HCT116 (cell line): ENCODE results near the gene SPON1. TPM values are rescaled to one million over a fixed set of nuclear protein-coding genes. Genes with fewer than 3 reads are reported as not detected.

Experiments
- ATAC-seq: fragments of 200-7000 bp; cut with Tn5 transposase; 2 replicates; pipeline ENCODE4 v1.9.1; 2020; ENCODE audit warnings: mild to moderate bottlenecking, moderate library complexity
- BruUV-seq: library from RNA; stranded (reverse); fragments of 400-500 nt; replicated peaks from 2 replicates; lab custom pipeline; 2021; lab: Mats Ljungman, UMichigan
- CTCF ChIA-PET: fragments of 300-600 bp; sonication (Branson Sonifier 250); formaldehyde crosslinking; loops from one replicate; lab custom pipeline; 2021; ENCODE audit warnings: antibody characterized with exemption; lab: Charles Lee
- POLR2A ChIA-PET: fragments of 300-600, 350-600 bp; sonication (Branson Sonifier 250); formaldehyde crosslinking; loops from one replicate; lab custom pipeline; 2021; ENCODE audit warnings: antibody characterized with exemption; lab: Charles Lee
- RAD21 ChIA-PET, 2 experiments: fragments of 300-600 bp; sonication (Branson Sonifier 250); formaldehyde crosslinking; loops; one replicate each; lab custom pipeline; 2023; ENCODE audit warnings: low total read pairs in 2 of 2; ENCODE audit not compliant: uncharacterized antibody in 2 of 2, unreplicated experiment in 2 of 2, low non-redundant PET in 1 of 2; lab: Charles Lee
- DNase-seq: peaks from one replicate; pipeline ENCODE4 v3.0.0-alpha.2; 2010; ENCODE audit warnings: low read depth, low spot score
- H2AFZ ChIP-seq: fragments of 200-600 bp; shearing (Covaris generic), sonication (generic); 2 replicates; pipeline ENCODE4 v1.6.1; 2017; ENCODE audit warnings: low read depth, mixed run types, mixed read lengths, antibody characterized with exemption, low read length; ENCODE audit not compliant: poor library complexity, severe bottlenecking
- H3K27ac ChIP-seq: 2 replicates; pipeline ENCODE4 v1.5.1; 2012; ENCODE audit warnings: low read depth, low read length
- H3K27me3 ChIP-seq: fragments of 200-600 bp; sonication (generic); 2 replicates; pipeline ENCODE4 v1.6.1; 2016; ENCODE audit warnings: mixed run types, low read length, mixed read lengths; ENCODE audit not compliant: insufficient read depth
- H3K36me3 ChIP-seq, 2 experiments: fragments of 200-500 bp in 1 of 2; fragments of 200-600 bp in 1 of 2; sonication (Bioruptor generic) in 1 of 2; sonication (generic) in 1 of 2; 2 replicates each; pipeline versions ENCODE4 v1.5.1 to v1.6.1; 2014 to 2016; ENCODE audit warnings: low read length in 2 of 2, inconsistent platforms in 1 of 2, mixed read lengths in 1 of 2, mixed run types in 1 of 2; ENCODE audit not compliant: insufficient read depth in 2 of 2, control insufficient read depth in 1 of 2
- H3K4me1 ChIP-seq, 2 experiments: fragments of 200-600 bp in 1 of 2; sonication (generic) in 1 of 2; 2 replicates each; pipeline versions ENCODE4 v1.5.1 to v1.6.1; 2012 to 2017; ENCODE audit warnings: low read length in 2 of 2, inconsistent platforms in 1 of 2, mild to moderate bottlenecking in 1 of 2, mixed read lengths in 1 of 2, mixed run types in 1 of 2, moderate library complexity in 1 of 2; ENCODE audit not compliant: insufficient read depth in 2 of 2, control insufficient read depth in 1 of 2
- H3K4me2 ChIP-seq: fragments of 200-600 bp; sonication (generic); 2 replicates; pipeline ENCODE4 v1.6.1; 2017; ENCODE audit warnings: mixed run types, low read length, mixed read lengths
- H3K4me3 ChIP-seq, 2 experiments: fragments of 200-600 bp in 1 of 2; sonication (generic) in 1 of 2; replicated peaks in 1 of 2; 2 replicates each; pipeline ENCODE4 v1.5.1; 2011 to 2016; ENCODE audit warnings: low read length in 2 of 2, control low read depth in 1 of 2, low read depth in 1 of 2, mild to moderate bottlenecking in 1 of 2, mixed read lengths in 1 of 2, mixed run types in 1 of 2
- H3K79me2 ChIP-seq: fragments of 200-600 bp; sonication (generic); 2 replicates; pipeline ENCODE4 v1.6.1; 2017; ENCODE audit warnings: mild to moderate bottlenecking, mixed run types, low read length, moderate library complexity, mixed read lengths; ENCODE audit not compliant: insufficient read depth
- H3K9ac ChIP-seq: fragments of 200-600 bp; sonication (generic); 2 replicates; pipeline ENCODE4 v1.6.1; 2016; ENCODE audit warnings: low read length, mixed read lengths
- H3K9me2 ChIP-seq: fragments of 200-600 bp; sonication (generic), shearing (Covaris generic); 2 replicates; pipeline ENCODE4 v1.6.1; 2017; ENCODE audit warnings: mixed run types, mild to moderate bottlenecking, moderate library complexity; ENCODE audit not compliant: insufficient read depth
- H3K9me3 ChIP-seq, 2 experiments: fragments of 200-500 bp in 1 of 2; fragments of 200-600 bp in 1 of 2; sonication (Bioruptor generic) in 1 of 2; sonication (generic) in 1 of 2; 2 replicates each; pipeline ENCODE4 v1.6.1; 2014 to 2017; ENCODE audit warnings: low read length in 2 of 2, mixed read lengths in 2 of 2, inconsistent platforms in 1 of 2, low read depth in 1 of 2, mild to moderate bottlenecking in 1 of 2, mixed run types in 1 of 2, moderate library complexity in 1 of 2; ENCODE audit not compliant: control insufficient read depth in 1 of 2, insufficient read depth in 1 of 2
- H4K20me1 ChIP-seq: fragments of 200-600 bp; sonication (generic), shearing (Covaris generic); 2 replicates; pipeline ENCODE4 v1.6.1; 2017; ENCODE audit warnings: mixed run types, mild to moderate bottlenecking, moderate library complexity; ENCODE audit not compliant: insufficient read depth
- EGR1 ChIP-seq: IDR thresholded peaks from 2 replicates; pipeline ENCODE4 v1.6.1; 2012; ENCODE audit warnings: low read depth
- EZH2 ChIP-seq: fragments of 200-600 bp; sonication (generic); IDR thresholded peaks from 2 replicates; pipeline ENCODE4 v1.6.1; 2017; ENCODE audit warnings: antibody characterized with exemption, mixed run types
- POLR2A ChIP-seq: IDR thresholded peaks from 2 replicates; pipeline ENCODE4 v1.7.0; 2011; ENCODE audit warnings: borderline replicate concordance; ENCODE audit not compliant: insufficient read depth, insufficient read length; ENCODE audit errors: extremely low read depth
- intact Hi-C: fragments of 100-400 bp; cut with micrococcal nuclease; formaldehyde crosslinking; loops from 2 replicates; pipeline ENCODE4 v1.10.0; 2022
- total RNA-seq: library from RNA; stranded (reverse); gene quantifications from one replicate; pipeline ENCODE4 v1.2.1, GENCODE V29; 2021; ENCODE audit not compliant: unreplicated experiment
- TF ChIP-seq, protein P1 (sequence below), 3 experiments: fragments of 200-600 bp in 1 of 3; sonication (generic) in 1 of 3; IDR thresholded peaks in 2 of 3; conservative IDR thresholded peaks in 1 of 3; 2 replicates each; pipeline ENCODE4 v1.5.1; 2012 to 2017; ENCODE audit warnings: low read depth in 2 of 3, low read length in 2 of 3, antibody characterized with exemption in 1 of 3, borderline replicate concordance in 1 of 3, control low read depth in 1 of 3, mild to moderate bottlenecking in 1 of 3, mixed read lengths in 1 of 3, mixed run types in 1 of 3, moderate library complexity in 1 of 3; ENCODE audit not compliant: insufficient read depth in 1 of 3
- TF ChIP-seq, protein P2 (sequence below): IDR thresholded peaks from 2 replicates; pipeline ENCODE4 v1.6.1; 2011; ENCODE audit warnings: mild to moderate bottlenecking, low read length, moderate library complexity; ENCODE audit not compliant: insufficient replicate concordance; ENCODE audit errors: extremely low read depth

Gene SPON1
- total RNA-seq, 1 experiment from 2014 or later, result 0.17 TPM

DNA sequence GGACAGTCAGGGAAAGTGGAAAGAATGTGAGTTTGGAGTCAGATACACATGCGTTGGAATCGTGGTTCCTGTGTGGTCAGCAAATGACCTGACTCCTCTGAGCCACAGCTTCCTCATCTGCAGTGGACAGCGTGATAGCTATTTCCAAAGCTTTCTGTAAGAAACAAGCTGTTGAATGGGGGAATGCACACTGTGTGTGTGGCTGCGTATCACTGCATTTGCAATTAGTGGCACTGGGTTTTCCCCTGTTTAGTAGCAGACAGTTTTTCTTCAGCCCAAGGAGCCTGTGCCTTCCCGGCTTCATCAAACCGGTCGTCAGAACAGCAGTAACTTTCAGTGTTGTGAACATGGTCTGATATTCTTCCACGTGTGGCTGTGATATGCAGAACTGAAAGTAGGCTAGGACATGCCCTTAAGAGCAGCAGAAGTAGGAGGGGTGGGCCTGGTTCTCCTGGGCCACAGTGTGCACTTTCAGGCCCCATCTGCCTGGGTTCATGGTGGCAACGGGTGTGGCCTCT is 275.0 kb downstream of the SPON1 start:
- Histone ChIP-seq H3K9me2 (no peaks in the 10 kb centered on the region), H3K9ac (no peak overlapping the region), H3K4me1 (no peaks in the 10 kb centered on the region), H3K27ac (no peak overlapping the region), H2AFZ (no peak overlapping the region), H4K20me1 (no peaks in the 10 kb centered on the region), H3K4me3 (no peak overlapping the region), H3K4me2 (no peak overlapping the region), H3K79me2 (no peaks in the 10 kb centered on the region), H3K27me3 (peaks cover 35% of the 10 kb centered on the region), H3K9me3 (no peaks in the 10 kb centered on the region), H3K36me3 (no peaks in the 10 kb centered on the region)
- ChIA-PET CTCF (no interaction called here), RAD21 (no interaction called here), POLR2A (no interaction called here)
- TF ChIP-seq, protein P1, sequence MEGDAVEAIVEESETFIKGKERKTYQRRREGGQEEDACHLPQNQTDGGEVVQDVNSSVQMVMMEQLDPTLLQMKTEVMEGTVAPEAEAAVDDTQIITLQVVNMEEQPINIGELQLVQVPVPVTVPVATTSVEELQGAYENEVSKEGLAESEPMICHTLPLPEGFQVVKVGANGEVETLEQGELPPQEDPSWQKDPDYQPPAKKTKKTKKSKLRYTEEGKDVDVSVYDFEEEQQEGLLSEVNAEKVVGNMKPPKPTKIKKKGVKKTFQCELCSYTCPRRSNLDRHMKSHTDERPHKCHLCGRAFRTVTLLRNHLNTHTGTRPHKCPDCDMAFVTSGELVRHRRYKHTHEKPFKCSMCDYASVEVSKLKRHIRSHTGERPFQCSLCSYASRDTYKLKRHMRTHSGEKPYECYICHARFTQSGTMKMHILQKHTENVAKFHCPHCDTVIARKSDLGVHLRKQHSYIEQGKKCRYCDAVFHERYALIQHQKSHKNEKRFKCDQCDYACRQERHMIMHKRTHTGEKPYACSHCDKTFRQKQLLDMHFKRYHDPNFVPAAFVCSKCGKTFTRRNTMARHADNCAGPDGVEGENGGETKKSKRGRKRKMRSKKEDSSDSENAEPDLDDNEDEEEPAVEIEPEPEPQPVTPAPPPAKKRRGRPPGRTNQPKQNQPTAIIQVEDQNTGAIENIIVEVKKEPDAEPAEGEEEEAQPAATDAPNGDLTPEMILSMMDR (IDR thresholded peaks at IDR 0.05 in 2 of 3, conservative IDR thresholded peaks at IDR 0.05 in 1 of 3; ENCODE audit: borderline replicate concordance in 1 of 3, insufficient read depth in 1 of 3, low read depth in 2 of 3, low read length in 2 of 3), result no peak
- TF ChIP-seq EZH2 (no peak), POLR2A (no peak), EGR1 (no peak)
- TF ChIP-seq, protein P2, sequence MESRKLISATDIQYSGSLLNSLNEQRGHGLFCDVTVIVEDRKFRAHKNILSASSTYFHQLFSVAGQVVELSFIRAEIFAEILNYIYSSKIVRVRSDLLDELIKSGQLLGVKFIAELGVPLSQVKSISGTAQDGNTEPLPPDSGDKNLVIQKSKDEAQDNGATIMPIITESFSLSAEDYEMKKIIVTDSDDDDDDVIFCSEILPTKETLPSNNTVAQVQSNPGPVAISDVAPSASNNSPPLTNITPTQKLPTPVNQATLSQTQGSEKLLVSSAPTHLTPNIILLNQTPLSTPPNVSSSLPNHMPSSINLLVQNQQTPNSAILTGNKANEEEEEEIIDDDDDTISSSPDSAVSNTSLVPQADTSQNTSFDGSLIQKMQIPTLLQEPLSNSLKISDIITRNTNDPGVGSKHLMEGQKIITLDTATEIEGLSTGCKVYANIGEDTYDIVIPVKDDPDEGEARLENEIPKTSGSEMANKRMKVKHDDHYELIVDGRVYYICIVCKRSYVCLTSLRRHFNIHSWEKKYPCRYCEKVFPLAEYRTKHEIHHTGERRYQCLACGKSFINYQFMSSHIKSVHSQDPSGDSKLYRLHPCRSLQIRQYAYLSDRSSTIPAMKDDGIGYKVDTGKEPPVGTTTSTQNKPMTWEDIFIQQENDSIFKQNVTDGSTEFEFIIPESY, result no peak
- DNase-seq, result no peak
- no TSS peak for BruUV-seq
- intact Hi-C loops, result no loop called here
- no peak for ATAC-seq
